GM06990 (cell line): ENCODE data around the gene ARHGAP18.
A peak's percentile ranks its signal among the peaks of the same experiment; 100 is the strongest.

Experiments used
- DNase-seq: peaks from one replicate; pipeline ENCODE4 v3.0.0-alpha.2; 2011; ENCODE audit not compliant: insufficient read length; ENCODE audit errors: extremely low read depth
- H3K27me3 ChIP-seq: replicated peaks from 2 replicates; pipeline ENCODE4 v1.6.0; 2011; ENCODE audit warnings: low read length; ENCODE audit not compliant: control insufficient read depth, insufficient read depth
- H3K36me3 ChIP-seq: 2 replicates; pipeline ENCODE4 v1.5.1; 2011; ENCODE audit warnings: low read length; ENCODE audit not compliant: control insufficient read depth, insufficient read depth
- H3K4me3 ChIP-seq: replicated peaks from 2 replicates; pipeline ENCODE4 v1.5.1; 2011; ENCODE audit warnings: low read depth, mild to moderate bottlenecking, control low read depth, low read length
- TF ChIP-seq, protein P1 (sequence below): IDR thresholded peaks from 2 replicates; pipeline ENCODE4 v1.5.1; 2011; ENCODE audit warnings: low read length, control low read depth, mild to moderate bottlenecking, inconsistent platforms; ENCODE audit not compliant: insufficient read depth, poor library complexity, severe bottlenecking

The ARHGAP18 gene

DNA sequence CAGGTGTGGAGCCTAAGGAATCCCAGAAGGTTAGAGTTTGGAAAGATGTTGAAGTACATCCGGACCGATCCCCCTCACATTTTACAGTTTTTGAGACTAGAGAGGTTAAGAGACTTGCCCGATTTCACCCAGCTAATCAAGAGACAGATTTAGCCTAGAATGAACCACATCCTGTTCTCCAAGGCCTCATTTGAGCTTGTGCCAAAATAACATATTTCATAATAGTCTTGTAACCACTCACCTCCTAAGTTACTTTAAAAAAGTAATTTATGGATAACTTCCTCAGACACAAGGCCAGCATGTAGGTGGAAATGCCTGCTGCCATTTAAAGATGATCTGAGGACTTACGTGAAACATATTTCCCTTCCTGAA is 39.8 kb upstream of the ARHGAP18 start:
- H3K36me3 ChIP-seq = no peaks in the 10 kb centered on the region
- DNase-seq = no peak
- TF ChIP-seq, protein P1, sequence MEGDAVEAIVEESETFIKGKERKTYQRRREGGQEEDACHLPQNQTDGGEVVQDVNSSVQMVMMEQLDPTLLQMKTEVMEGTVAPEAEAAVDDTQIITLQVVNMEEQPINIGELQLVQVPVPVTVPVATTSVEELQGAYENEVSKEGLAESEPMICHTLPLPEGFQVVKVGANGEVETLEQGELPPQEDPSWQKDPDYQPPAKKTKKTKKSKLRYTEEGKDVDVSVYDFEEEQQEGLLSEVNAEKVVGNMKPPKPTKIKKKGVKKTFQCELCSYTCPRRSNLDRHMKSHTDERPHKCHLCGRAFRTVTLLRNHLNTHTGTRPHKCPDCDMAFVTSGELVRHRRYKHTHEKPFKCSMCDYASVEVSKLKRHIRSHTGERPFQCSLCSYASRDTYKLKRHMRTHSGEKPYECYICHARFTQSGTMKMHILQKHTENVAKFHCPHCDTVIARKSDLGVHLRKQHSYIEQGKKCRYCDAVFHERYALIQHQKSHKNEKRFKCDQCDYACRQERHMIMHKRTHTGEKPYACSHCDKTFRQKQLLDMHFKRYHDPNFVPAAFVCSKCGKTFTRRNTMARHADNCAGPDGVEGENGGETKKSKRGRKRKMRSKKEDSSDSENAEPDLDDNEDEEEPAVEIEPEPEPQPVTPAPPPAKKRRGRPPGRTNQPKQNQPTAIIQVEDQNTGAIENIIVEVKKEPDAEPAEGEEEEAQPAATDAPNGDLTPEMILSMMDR = no peak
- no peak overlapping the region for H3K4me3 ChIP-seq
- no peaks in the 10 kb centered on the region for H3K27me3 ChIP-seq

DNA sequence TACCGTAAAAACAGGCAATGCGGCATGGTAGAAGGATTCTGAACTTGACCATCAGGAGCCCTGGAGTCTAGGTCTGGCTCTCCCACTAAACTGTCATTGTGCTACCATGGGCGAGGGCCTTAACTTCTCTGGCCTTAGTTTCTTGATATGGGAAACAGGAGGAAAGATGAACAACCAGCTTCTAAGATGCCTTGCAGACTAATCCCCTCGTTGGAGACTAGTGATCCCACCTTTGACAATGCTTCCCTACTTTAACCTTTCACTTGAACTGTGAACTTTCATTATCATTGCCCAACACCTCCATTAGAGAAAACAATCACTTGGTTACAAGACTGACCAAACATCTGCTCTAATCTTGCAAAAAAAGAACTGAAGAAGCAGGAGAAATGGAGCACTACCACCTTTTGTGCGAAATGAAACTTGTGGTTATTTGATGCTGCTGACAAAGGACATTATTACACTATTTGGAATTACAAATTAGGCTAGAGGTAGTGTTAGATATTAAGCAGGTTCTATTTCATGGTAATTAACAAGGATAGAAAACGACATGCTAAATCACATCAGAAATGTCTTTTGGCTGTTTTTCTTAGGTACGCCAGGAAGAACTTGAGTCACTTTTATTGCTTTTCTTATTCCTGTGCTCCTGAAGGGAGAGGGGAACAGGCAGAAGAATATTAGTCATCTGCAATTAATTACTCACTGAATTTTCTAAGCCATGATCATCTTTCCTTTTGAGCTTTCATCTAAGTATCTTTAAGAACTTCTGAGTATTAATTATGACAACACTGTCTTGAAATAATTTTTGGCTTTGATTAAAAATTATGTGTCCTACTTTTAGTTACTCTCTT is 39.1 kb upstream of the ARHGAP18 start:
- no peak overlapping the region for H3K4me3 ChIP-seq
- peak; percentile 36 for DNase-seq
- TF ChIP-seq, protein P1 = no peak

DNA sequence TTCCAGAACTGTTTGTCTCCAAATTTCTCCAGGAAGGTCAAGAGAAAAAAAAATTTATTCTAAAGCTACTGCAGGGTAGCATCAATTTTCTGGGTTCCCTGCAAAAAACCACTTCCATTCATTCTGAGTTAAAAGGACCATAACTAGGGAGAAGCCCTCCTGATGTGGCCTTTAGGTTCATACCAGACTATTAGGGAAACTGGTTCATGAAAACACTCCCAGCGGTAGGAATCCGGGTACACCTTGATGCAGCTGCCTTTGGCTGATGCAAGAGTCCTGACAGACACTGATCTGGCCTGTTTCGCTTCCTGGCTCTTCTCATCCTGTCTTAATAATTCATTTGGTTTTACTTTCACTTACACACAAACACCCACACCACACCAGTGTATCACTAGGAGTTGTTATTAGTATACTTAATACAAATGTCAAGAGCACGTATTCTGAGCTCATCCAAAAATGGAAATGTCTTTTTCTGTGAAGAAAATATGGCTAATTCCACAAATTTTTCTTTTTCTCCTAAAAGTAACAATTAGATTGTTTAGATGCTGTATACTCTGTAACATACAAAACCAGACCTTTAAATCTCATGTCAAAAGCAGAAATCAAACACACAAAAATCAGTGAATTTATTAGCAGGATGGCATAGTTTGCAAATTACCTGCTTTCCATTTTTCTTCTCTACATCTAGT is 38.4 kb upstream of the ARHGAP18 start:
- Histone ChIP-seq H3K36me3 (no peaks in the 10 kb centered on the region), H3K4me3 (peak overlapping the region; percentile 26), H3K27me3 (no peaks in the 10 kb centered on the region)
- peak; percentile 68 for DNase-seq
- TF ChIP-seq, protein P1 = no peak

More for the DNA sequence above, 39.1 kb upstream of the ARHGAP18 start:
- Histone ChIP-seq H3K36me3 (no peaks in the 10 kb centered on the region), H3K27me3 (no peaks in the 10 kb centered on the region)

DNA sequence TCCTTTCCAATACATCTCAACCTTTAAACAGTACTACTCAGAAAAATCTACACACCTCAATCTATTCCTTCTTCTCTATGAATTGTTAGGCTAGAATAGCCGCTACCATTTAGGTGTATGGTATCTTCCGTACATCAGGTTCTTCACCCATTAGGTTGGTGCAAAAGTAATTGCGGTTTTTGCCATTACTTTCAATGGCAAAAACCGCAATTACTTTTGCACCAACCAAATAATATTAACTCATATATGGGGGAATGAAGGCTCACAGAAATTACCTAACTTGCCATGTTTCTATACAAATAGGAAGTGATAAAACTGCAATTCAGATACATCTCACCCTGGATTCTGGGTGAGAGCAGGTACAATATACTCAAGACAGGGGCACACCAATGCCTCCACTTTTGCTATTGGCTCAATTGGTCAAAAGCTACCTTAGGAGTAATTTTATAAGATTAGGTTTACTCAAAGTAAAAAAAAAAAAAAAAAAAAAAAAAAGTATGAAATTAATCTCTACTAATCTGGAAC is 37.7 kb upstream of the ARHGAP18 start:
- TF ChIP-seq, protein P1 = no peak
- no peak overlapping the region for H3K4me3 ChIP-seq

DNA sequence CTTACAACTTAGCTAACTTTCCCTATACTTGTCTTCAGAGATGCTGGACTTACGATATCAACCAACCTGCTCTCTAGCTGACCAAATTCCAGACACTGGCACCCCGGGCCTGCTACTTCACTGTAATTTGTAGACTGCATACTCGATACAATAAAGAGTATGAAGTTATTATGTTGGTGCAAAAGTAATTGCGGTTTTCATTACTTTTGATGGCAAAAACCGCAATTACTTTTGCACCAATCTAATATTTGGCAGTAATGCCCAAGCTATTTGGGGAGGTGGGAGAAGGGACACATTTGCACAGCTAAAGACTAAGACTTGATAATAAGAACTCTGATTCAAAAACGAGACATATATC is 34.9 kb upstream of the ARHGAP18 start:
- Histone ChIP-seq H3K36me3 (no peaks in the 10 kb centered on the region), H3K27me3 (no peaks in the 10 kb centered on the region), H3K4me3 (no peak overlapping the region)
- no peak for DNase-seq
- TF ChIP-seq, protein P1 = no peak

More for the DNA sequence above, 37.7 kb upstream of the ARHGAP18 start:
- no peak for DNase-seq
- Histone ChIP-seq H3K36me3 (no peaks in the 10 kb centered on the region), H3K27me3 (no peaks in the 10 kb centered on the region)
